Lung (tissue), 12 donors: ENCODE measurements around the gene ABCA1. TPM values are rescaled to one million over a fixed set of nuclear protein-coding genes. Genes with fewer than 3 reads are reported as not detected.

Experiments used
- ATAC-seq: fragments of 200-7000 bp; cut with Tn5 transposase; one replicate; pipeline ENCODE4 v1.9.1; 2020; ENCODE audit warnings: moderate number of reproducible peaks; ENCODE audit not compliant: insufficient read depth, low FRiP score
- DNase-seq, 3 donors: peaks; one replicate each; pipeline ENCODE4 v3.0.0-alpha.2; 2013 to 2017
- H3K27ac ChIP-seq, 2 donors: one replicate each; pipeline ENCODE4 v1.5.1; 2013; ENCODE audit warnings: mild to moderate bottlenecking in 2 of 2, moderate library complexity in 2 of 2, control low read depth in 1 of 2, inconsistent platforms in 1 of 2, low read depth in 1 of 2, low read length in 1 of 2
- H3K27me3 ChIP-seq, 3 donors: one replicate each; pipeline ENCODE4 v1.5.1; 2013; ENCODE audit warnings: low read length in 2 of 3; ENCODE audit not compliant: control insufficient read depth in 3 of 3, insufficient read depth in 3 of 3
- H3K36me3 ChIP-seq, 4 donors: one replicate each; pipeline ENCODE4 v1.5.1; 2013; ENCODE audit warnings: low read length in 4 of 4, mild to moderate bottlenecking in 1 of 4, moderate library complexity in 1 of 4; ENCODE audit not compliant: control insufficient read depth in 4 of 4, insufficient read depth in 4 of 4
- H3K4me1 ChIP-seq, 5 donors: one replicate each; pipeline ENCODE4 v1.5.1; 2013; ENCODE audit warnings: low read length in 5 of 5, mild to moderate bottlenecking in 2 of 5, moderate library complexity in 1 of 5; ENCODE audit not compliant: control insufficient read depth in 5 of 5, insufficient read depth in 5 of 5
- H3K4me3 ChIP-seq: one replicate; pipeline ENCODE4 v1.5.1; 2013; ENCODE audit warnings: mild to moderate bottlenecking, control low read depth, moderate library complexity
- H3K9ac ChIP-seq, 2 donors: one replicate each; pipeline ENCODE4 v1.5.1; 2013; ENCODE audit warnings: low read length in 2 of 2, control low read depth in 1 of 2; ENCODE audit not compliant: insufficient read depth in 1 of 2
- H3K9me3 ChIP-seq, 4 donors: one replicate each; pipeline ENCODE4 v1.5.1; 2013; ENCODE audit warnings: low read length in 3 of 4, mild to moderate bottlenecking in 1 of 4, moderate library complexity in 1 of 4; ENCODE audit not compliant: control insufficient read depth in 4 of 4, insufficient read depth in 3 of 4
- whole genome bisulfite sequencing, 2 donors: extraction: QIAGEN DNeasy Blood & Tissue Kit; methylation state at CpG; one replicate each; pipeline ENCODE4 v1.1.7; 2013; 5-methylcytosine and 5-hydroxymethylcytosine counted together
- polyA plus RNA-seq, 2 donors: library from polyadenylated mRNA; stranded (reverse); fragments of 200-250 nt; gene quantifications; one replicate each; pipeline ENCODE4 v1.2.1, GENCODE V29; 2013
- total RNA-seq, 2 donors: library from RNA; depleted of rRNA in 1 of 2; stranded (reverse); fragments of >200 nt in 1 of 2; gene quantifications; one replicate each; pipeline ENCODE4 v1.2.1, GENCODE V29; 2014 to 2021
- TF ChIP-seq, protein P1 (sequence below): IDR thresholded peaks from 2 replicates; pipeline ENCODE4 v1.5.1; 2012; ENCODE audit warnings: mild to moderate bottlenecking; ENCODE audit errors: control extremely low read depth, extremely low read depth
- donor health status: control.
- donor health status: control.
- donor health status: Bipolar disorder and iron deficiency.
- donor health status: healthy.
- donor health status: DM: yes; HTN: yes; CAD: no.

ABCA1 gene
- total and polyA plus RNA-seq, 4 donors: 5.4 to 140 (median 16.8) TPM

DNA sequence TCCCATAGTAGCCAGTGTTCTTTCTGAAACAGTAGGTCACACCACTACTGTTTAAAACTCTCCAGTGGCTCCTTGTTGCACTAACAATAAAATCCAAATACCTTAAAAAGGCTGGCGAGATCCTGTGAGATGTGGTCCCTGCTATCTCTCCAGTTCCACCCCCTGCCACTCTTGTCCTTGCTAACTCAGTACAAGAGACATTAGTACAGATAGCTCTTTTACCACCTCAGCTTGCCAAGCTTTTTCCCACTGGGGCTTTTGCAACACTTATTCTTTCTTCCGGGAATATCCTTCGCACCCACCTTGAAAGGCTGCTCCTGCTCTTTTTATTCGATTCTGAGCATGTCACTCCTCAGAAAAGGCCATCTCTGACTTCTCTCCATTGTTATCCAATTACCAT is 149.2 kb downstream of the ABCA1 start:
- Histone ChIP-seq H3K27me3 (no peaks in the 10 kb centered on the region), H3K9ac (no peak overlapping the region), H3K4me1 (peaks cover 0 to 24% (median 0%) of the 10 kb centered on the region in 5 donors), H3K27ac (no peak overlapping the region), H3K36me3 (peaks cover 4 to 16% (median 5%) of the 10 kb centered on the region in 4 donors), H3K4me3 (no peak overlapping the region), H3K9me3 (no peaks in the 10 kb centered on the region)
- ATAC-seq (no peak), DNase-seq (no peak)
- TF ChIP-seq, protein P1, sequence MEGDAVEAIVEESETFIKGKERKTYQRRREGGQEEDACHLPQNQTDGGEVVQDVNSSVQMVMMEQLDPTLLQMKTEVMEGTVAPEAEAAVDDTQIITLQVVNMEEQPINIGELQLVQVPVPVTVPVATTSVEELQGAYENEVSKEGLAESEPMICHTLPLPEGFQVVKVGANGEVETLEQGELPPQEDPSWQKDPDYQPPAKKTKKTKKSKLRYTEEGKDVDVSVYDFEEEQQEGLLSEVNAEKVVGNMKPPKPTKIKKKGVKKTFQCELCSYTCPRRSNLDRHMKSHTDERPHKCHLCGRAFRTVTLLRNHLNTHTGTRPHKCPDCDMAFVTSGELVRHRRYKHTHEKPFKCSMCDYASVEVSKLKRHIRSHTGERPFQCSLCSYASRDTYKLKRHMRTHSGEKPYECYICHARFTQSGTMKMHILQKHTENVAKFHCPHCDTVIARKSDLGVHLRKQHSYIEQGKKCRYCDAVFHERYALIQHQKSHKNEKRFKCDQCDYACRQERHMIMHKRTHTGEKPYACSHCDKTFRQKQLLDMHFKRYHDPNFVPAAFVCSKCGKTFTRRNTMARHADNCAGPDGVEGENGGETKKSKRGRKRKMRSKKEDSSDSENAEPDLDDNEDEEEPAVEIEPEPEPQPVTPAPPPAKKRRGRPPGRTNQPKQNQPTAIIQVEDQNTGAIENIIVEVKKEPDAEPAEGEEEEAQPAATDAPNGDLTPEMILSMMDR: no peak
- WGBS, 2 donors: 90 to 94% methylated on average over 4 of the region's 4 CpGs

DNA sequence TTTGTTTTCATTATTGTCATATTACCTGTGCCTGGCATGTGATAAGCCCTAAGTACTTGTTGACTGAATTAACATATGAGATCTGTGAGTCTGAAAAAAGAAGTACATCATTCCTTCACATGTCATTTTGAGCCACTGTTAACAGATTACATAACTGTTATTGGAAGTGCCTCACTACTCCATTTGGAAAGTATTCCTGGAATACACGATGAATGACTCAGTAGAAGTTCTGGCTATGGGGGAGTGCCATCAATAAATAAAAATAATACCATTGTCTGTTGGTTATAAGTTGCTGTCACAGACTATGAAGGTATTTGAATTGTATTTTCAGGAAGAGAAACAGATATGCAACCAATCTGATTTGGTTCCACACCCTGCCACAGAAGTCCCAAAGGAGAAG is 151.2 kb downstream of the ABCA1 start:
- no peaks in the 10 kb centered on the region for H3K27me3 ChIP-seq
- WGBS, 2 donors: 59 to 67% methylated on average over 1 of the region's 1 CpG
- no peak for ATAC-seq
- TF ChIP-seq, protein P1: no peak
- H3K36me3 ChIP-seq: peaks cover 0 to 9% (median under 1%) of the 10 kb centered on the region in 4 donors
- no peaks in the 10 kb centered on the region for H3K9me3 ChIP-seq
- peak overlapping the region in 1 of 2 donors; percentile 94 for H3K27ac ChIP-seq
- H3K9ac ChIP-seq: no peak overlapping the region
- DNase-seq: no peak
- H3K4me1 ChIP-seq: peaks cover 0 to 24% (median 0%) of the 10 kb centered on the region in 5 donors
- H3K4me3 ChIP-seq: no peak overlapping the region

DNA sequence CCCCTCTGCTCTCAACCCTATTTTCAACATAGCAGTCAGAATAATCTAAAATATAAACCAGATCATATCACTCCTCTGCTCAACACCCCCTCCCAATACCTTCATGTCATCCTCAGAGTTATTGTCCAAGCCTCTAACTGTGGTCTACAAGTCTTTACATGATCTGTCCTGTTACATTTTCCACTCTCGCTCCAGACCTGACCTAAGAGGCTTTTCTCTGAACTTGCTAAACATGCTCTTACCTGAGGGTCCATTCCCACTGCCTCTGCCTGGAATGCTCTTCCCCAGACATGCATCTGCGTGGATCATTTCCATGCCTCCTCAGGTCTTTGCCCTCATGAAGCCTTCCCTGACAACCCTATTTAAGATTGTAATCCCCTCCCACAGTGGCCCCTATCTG is 152.0 kb downstream of the ABCA1 start:
- Histone ChIP-seq H3K4me1 (peaks cover 0 to 24% (median 0%) of the 10 kb centered on the region in 5 donors), H3K27ac (peak overlapping the region in 1 of 2 donors; percentile 94), H3K27me3 (no peaks in the 10 kb centered on the region), H3K4me3 (no peak overlapping the region), H3K9ac (no peak overlapping the region), H3K9me3 (peaks cover 0 to 2% (median 0%) of the 10 kb centered on the region in 4 donors), H3K36me3 (peaks cover 0 to 11% (median under 1%) of the 10 kb centered on the region in 4 donors)
- TF ChIP-seq, protein P1: no peak
- DNase-seq (no peak), ATAC-seq (no peak)
- WGBS, 2 donors: 97 to 100% methylated on average over 2 of the region's 2 CpGs

DNA sequence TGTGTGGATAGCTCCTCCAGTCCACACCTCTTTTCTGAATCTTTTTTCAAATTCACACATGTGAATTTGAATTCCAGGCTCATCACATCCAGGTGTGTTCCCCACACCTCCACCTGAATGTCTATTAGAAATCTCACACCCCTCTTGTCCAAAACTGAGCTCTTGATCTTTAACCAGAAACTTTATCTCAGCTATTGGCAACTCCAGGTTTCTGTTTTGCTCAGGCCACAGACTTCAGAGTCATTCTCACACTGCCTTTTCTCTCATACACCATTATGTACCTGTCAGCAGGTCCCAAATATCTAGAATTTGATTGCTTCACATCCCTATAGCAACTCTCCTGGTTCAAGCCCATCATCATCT is 152.4 kb downstream of the ABCA1 start:
- peak overlapping the region in 1 of 2 donors; percentile 94 for H3K27ac ChIP-seq
- H3K27me3 ChIP-seq: no peaks in the 10 kb centered on the region
- DNase-seq (no peak), ATAC-seq (no peak)
- H3K9me3 ChIP-seq: peaks cover 0 to 2% (median 0%) of the 10 kb centered on the region in 4 donors
- TF ChIP-seq, protein P1: no peak
- no peak overlapping the region for H3K4me3 ChIP-seq
- peaks cover 0 to 24% (median 0%) of the 10 kb centered on the region in 5 donors for H3K4me1 ChIP-seq
- no peak overlapping the region for H3K9ac ChIP-seq
- peaks cover 0 to 11% (median under 1%) of the 10 kb centered on the region in 4 donors for H3K36me3 ChIP-seq
